ENCODE measurements around the gene CAPN9.

CAPN9 gene

GRCh38 chr1:230807029-230807428, 59.8 kb downstream of the CAPN9 start:
- TF ChIP-seq POLR2A (IDR thresholded peaks at IDR 0.05; ENCODE audit: low read depth, low read length) (no peak), PAX5 (IDR thresholded peaks at IDR 0.05; ENCODE audit: insufficient read depth, low read length, severe bottlenecking) (no peak)
- DNase-seq (ENCODE audit: insufficient read length, low spot score) = no peak
- FAIRE-seq = no peak

- TF ChIP-seq POU2F2 (IDR thresholded peaks at IDR 0.05; ENCODE audit: low read depth, low read length) (no peak), SPI1 (IDR thresholded peaks at IDR 0.05; ENCODE audit: low read depth, low read length) (no peak), PAX5 (IDR thresholded peaks at IDR 0.05; ENCODE audit: insufficient read depth, low read length, severe bottlenecking) (no peak), POLR2AphosphoS5 (IDR thresholded peaks at IDR 0.05; ENCODE audit: low read depth, low read length) (no peak), TAF1 (IDR thresholded peaks at IDR 0.05; ENCODE audit: low read depth, low read length) (no peak), POLR2A (IDR thresholded peaks at IDR 0.05; ENCODE audit: low read depth, low read length) (no peak)
- DNase-seq (ENCODE audit: insufficient read length, low spot score) (no peak), FAIRE-seq (no peak)
Observed at GRCh38 chr1:230807561-230808280, 60.5 kb downstream of the CAPN9 start.

- FAIRE-seq (no peak), DNase-seq (ENCODE audit: insufficient read length, low spot score) (no peak)
- no peak for TF ChIP-seq POU2F2 (IDR thresholded peaks at IDR 0.05; ENCODE audit: low read depth, low read length)
- TF ChIP-seq POLR2AphosphoS5 (IDR thresholded peaks at IDR 0.05; ENCODE audit: low read depth, low read length) = no peak
- no peak for TF ChIP-seq SPI1 (IDR thresholded peaks at IDR 0.05; ENCODE audit: low read depth, low read length)
- no peak for TF ChIP-seq TAF1 (IDR thresholded peaks at IDR 0.05; ENCODE audit: low read depth, low read length)
- no peak for TF ChIP-seq PAX5 (IDR thresholded peaks at IDR 0.05; ENCODE audit: insufficient read depth, low read length, severe bottlenecking)
- no peak for TF ChIP-seq POLR2A (IDR thresholded peaks at IDR 0.05; ENCODE audit: low read depth, low read length)
Observed at GRCh38 chr1:230808281-230808872, 61.2 kb downstream of the CAPN9 start.

GRCh38 chr1:230809256-230809990, 62.2 kb downstream of the CAPN9 start:
- DNase-seq (ENCODE audit: insufficient read length, low spot score) = no peak
- TF ChIP-seq POLR2A (IDR thresholded peaks at IDR 0.05; ENCODE audit: low read depth, low read length) = no peak
- TF ChIP-seq TAF1 (IDR thresholded peaks at IDR 0.05; ENCODE audit: low read depth, low read length) = no peak
- TF ChIP-seq POU2F2 (IDR thresholded peaks at IDR 0.05; ENCODE audit: low read depth, low read length) = no peak
- no peak for TF ChIP-seq PAX5 (IDR thresholded peaks at IDR 0.05; ENCODE audit: insufficient read depth, low read length, severe bottlenecking)
- no peak for TF ChIP-seq SPI1 (IDR thresholded peaks at IDR 0.05; ENCODE audit: low read depth, low read length)
- TF ChIP-seq POLR2AphosphoS5 (IDR thresholded peaks at IDR 0.05; ENCODE audit: low read depth, low read length) = no peak
- no peak for FAIRE-seq

- no peak for TF ChIP-seq PAX5 (IDR thresholded peaks at IDR 0.05; ENCODE audit: insufficient read depth, low read length, severe bottlenecking)
- TF ChIP-seq SPI1 (IDR thresholded peaks at IDR 0.05; ENCODE audit: low read depth, low read length) = no peak
- TF ChIP-seq POLR2A (IDR thresholded peaks at IDR 0.05; ENCODE audit: low read depth, low read length) = no peak
- no peak for TF ChIP-seq POU2F2 (IDR thresholded peaks at IDR 0.05; ENCODE audit: low read depth, low read length)
- no peak for TF ChIP-seq POLR2AphosphoS5 (IDR thresholded peaks at IDR 0.05; ENCODE audit: low read depth, low read length)
- TF ChIP-seq TAF1 (IDR thresholded peaks at IDR 0.05; ENCODE audit: low read depth, low read length) = no peak
- DNase-seq (ENCODE audit: insufficient read length, low spot score) (no peak), FAIRE-seq (no peak)
Observed at GRCh38 chr1:230812568-230812967, 65.4 kb downstream of the CAPN9 start.

GRCh38 chr1:230814949-230815692, 67.9 kb downstream of the CAPN9 start:
- no peak for DNase-seq (ENCODE audit: insufficient read length, low spot score)
- FAIRE-seq = no peak
- TF ChIP-seq POLR2A (IDR thresholded peaks at IDR 0.05; ENCODE audit: low read depth, low read length) = no peak
- TF ChIP-seq TAF1 (IDR thresholded peaks at IDR 0.05; ENCODE audit: low read depth, low read length) = no peak
- no peak for TF ChIP-seq POU2F2 (IDR thresholded peaks at IDR 0.05; ENCODE audit: low read depth, low read length)
- TF ChIP-seq PAX5 (IDR thresholded peaks at IDR 0.05; ENCODE audit: insufficient read depth, low read length, severe bottlenecking) = no peak
- no peak for TF ChIP-seq POLR2AphosphoS5 (IDR thresholded peaks at IDR 0.05; ENCODE audit: low read depth, low read length)
- no peak for TF ChIP-seq SPI1 (IDR thresholded peaks at IDR 0.05; ENCODE audit: low read depth, low read length)

GRCh38 chr1:230816018-230816417, 68.8 kb downstream of the CAPN9 start:
- FAIRE-seq (no peak), DNase-seq (ENCODE audit: insufficient read length, low spot score) (no peak)
- TF ChIP-seq POU2F2 (IDR thresholded peaks at IDR 0.05; ENCODE audit: low read depth, low read length) (no peak), SPI1 (IDR thresholded peaks at IDR 0.05; ENCODE audit: low read depth, low read length) (no peak), TAF1 (IDR thresholded peaks at IDR 0.05; ENCODE audit: low read depth, low read length) (no peak), POLR2AphosphoS5 (IDR thresholded peaks at IDR 0.05; ENCODE audit: low read depth, low read length) (no peak), PAX5 (IDR thresholded peaks at IDR 0.05; ENCODE audit: insufficient read depth, low read length, severe bottlenecking) (no peak), POLR2A (IDR thresholded peaks at IDR 0.05; ENCODE audit: low read depth, low read length) (no peak)

GRCh38 chr1:230818367-230818766, 71.2 kb downstream of the CAPN9 start:
- FAIRE-seq (no peak), DNase-seq (ENCODE audit: insufficient read length, low spot score) (no peak)
- TF ChIP-seq TAF1 (IDR thresholded peaks at IDR 0.05; ENCODE audit: low read depth, low read length) (no peak), POLR2A (IDR thresholded peaks at IDR 0.05; ENCODE audit: low read depth, low read length) (no peak), POU2F2 (IDR thresholded peaks at IDR 0.05; ENCODE audit: low read depth, low read length) (no peak), POLR2AphosphoS5 (IDR thresholded peaks at IDR 0.05; ENCODE audit: low read depth, low read length) (no peak), PAX5 (IDR thresholded peaks at IDR 0.05; ENCODE audit: insufficient read depth, low read length, severe bottlenecking) (no peak), SPI1 (IDR thresholded peaks at IDR 0.05; ENCODE audit: low read depth, low read length) (no peak)

GRCh38 chr1:230818901-230819300, 71.7 kb downstream of the CAPN9 start:
- no peak for TF ChIP-seq POU2F2 (IDR thresholded peaks at IDR 0.05; ENCODE audit: low read depth, low read length)
- no peak for TF ChIP-seq PAX5 (IDR thresholded peaks at IDR 0.05; ENCODE audit: insufficient read depth, low read length, severe bottlenecking)
- no peak for TF ChIP-seq POLR2A (IDR thresholded peaks at IDR 0.05; ENCODE audit: low read depth, low read length)
- no peak for TF ChIP-seq SPI1 (IDR thresholded peaks at IDR 0.05; ENCODE audit: low read depth, low read length)
- FAIRE-seq (no peak), DNase-seq (ENCODE audit: insufficient read length, low spot score) (no peak)

All from GM12891 (cell line).